Posterior cingulate gyrus (tissue), 11 donors: ENCODE results near the gene BDH1.

Experiments
- DNase-seq, 10 donors: peaks; one replicate each; pipeline versions ENCODE4 v3.0.0 to v3.0.0-alpha.2; 2020 to 2021; ENCODE audit warnings: mixed read lengths in 3 of 10
- intact Hi-C: fragments of 100-400 bp; cut with DNase I; formaldehyde crosslinking; loops from one replicate; pipeline ENCODE4 v1.15.1; 2023

Gene BDH1

DNA sequence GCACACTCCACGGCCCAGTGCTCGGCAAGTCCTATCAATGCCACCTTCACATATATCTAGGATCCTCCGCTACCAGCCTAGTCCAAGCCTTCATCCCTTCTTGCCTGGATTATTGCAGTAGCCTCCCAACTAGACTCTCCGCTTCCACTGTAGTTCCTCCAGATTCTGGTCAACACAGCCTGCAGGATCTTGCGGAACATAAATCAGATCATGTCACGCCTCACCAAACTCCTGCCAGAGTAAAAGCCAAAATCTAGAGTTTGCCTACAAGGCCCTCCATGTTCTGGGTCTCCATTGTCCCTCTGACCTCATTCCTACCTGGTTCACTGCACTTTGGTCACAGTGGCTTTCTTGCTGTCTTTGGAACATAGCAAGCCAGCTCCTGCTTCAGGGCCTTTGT, 3.6 kb downstream of the BDH1 start:
- intact Hi-C loops: no loop called here

GRCh38 chr3:197550489-197550888, 5.3 kb downstream of the BDH1 start:
- intact Hi-C loops: no loop called here
- no peak for DNase-seq

More for the DNA sequence above, 3.6 kb downstream of the BDH1 start:
- DNase-seq: no peak

DNA sequence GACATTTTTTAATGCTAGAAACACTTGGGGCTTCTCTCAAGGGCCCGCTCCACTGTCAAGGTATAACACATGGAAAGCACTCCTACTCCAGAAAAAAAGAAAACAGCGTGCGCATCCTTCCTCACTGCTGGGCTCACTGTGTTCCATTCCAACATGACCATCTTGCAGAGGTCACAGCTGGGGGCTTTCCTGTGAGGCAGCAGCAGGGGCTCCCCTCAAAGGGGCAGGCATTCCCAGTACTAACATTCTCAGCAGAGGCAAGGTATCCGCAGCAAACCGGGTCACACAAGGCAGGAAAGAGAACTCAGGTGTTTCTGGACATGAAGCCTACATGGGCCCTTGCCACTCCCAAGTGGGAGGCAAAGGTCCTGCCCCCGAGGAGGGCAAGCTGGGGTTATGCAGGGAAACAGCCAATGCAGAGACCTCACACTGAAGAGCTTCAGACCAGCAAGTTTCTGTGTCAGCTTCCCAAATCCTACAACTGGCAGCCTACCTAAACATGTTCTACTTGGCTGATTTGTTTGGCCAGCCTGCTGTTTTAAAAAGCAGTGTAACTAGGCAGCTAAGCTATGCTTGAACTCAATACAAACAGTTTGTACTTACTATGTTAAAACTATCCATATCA, 6.4 kb downstream of the BDH1 start:
- no peak for DNase-seq
- intact Hi-C loops: no loop called here

- intact Hi-C loops: no loop called here
- no peak for DNase-seq
These were observed 8.3 kb downstream of the BDH1 start for GRCh38 chr3:197547306-197548011.

- DNase-seq: no peak
These were observed 9.3 kb downstream of the BDH1 start for GRCh38 chr3:197546307-197547085.

DNA sequence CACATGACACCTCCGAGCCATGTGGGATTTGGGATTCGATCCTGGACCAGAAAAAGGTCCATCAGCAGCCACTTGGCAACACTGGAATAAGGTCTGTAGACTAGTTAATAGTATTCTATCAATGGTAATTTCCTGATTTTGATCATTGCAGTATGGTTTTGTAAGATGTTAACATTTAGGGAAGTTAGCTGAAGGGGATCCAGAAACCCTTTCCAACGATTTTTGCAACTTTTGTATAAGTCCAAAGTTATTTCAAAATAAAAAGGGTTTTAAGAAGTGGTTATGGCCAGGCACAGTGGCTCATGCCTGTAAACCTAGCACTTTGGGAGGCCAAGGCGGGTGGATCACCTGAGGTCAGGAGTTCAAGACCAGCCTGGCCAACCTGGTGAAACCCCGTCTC, 10.2 kb downstream of the BDH1 start:
- intact Hi-C loops: no loop called here
- DNase-seq: no peak

More at GRCh38 chr3:197546307-197547085, 9.3 kb downstream of the BDH1 start:
- intact Hi-C loops: no loop called here

- no peak for DNase-seq
- intact Hi-C loops: no loop called here
These were observed 10.7 kb downstream of the BDH1 start for GRCh38 chr3:197545101-197545500.

GRCh38 chr3:197542741-197543454, 12.9 kb downstream of the BDH1 start:
- peak in 1 of 10 donors; percentile 75 for DNase-seq
- intact Hi-C loops: no loop called here

GRCh38 chr3:197541756-197542539, 13.8 kb downstream of the BDH1 start:
- DNase-seq: peak; percentile 60 to 95 (median 75)
- intact Hi-C loops: no loop called here

- intact Hi-C loops: no loop called here
- no peak for DNase-seq
These were observed 14.8 kb downstream of the BDH1 start for GRCh38 chr3:197540961-197541377.

DNA sequence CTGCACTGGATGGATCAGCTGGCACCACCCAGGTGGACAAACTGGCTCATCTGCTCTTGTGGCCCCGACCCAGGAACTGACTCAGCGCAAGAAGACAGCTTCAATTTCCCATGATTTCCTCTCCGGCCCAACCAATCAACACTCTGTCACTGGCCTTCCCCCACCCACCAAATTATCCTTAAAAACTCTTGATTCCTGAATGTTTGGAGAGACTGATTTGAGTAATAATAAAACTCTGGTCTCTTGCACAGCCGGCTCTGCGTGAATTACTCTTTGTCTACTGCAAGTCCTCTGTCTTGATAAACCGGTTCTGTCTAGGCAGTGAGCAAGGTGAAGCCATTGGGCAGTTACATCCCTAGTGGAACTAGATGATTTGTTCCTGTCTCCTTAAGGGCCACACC, 16.1 kb downstream of the BDH1 start:
- intact Hi-C loops: no loop called here

GRCh38 chr3:197533927-197534725, 21.6 kb downstream of the BDH1 start:
- no peak for DNase-seq
- intact Hi-C loops: no loop called here

More for the DNA sequence above, 16.1 kb downstream of the BDH1 start:
- DNase-seq: no peak

- intact Hi-C loops: no loop called here
- DNase-seq: peak in 1 of 10 donors; percentile 46
These were observed 22.4 kb downstream of the BDH1 start for GRCh38 chr3:197533396-197533795.

- peak in 1 of 10 donors; percentile 31 for DNase-seq
- intact Hi-C loops: no loop called here
These were observed 23.4 kb downstream of the BDH1 start for GRCh38 chr3:197532388-197532787.

DNA sequence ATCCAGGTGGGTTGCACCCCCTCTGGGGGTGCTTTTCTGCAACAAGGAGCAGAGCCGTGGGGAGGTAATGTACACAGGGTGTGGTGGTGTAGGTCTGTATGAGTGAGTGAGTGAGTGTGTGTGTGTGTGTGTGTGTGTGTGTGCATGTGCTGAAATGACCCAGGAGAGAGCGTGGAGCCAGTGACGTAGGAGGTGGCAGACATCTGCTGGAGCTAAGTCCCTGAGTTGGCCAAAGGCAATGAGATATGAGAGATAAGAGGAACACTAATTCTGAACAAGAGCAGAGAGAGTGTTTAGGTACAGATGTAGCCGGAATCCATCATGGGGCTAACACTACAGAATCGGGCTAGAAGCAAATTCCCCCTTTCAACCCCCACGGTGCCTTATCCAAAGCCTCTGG, 27.6 kb downstream of the BDH1 start:
- DNase-seq: peak in 1 of 10 donors; percentile 8
- intact Hi-C loops: no loop called here

- DNase-seq: no peak
- intact Hi-C loops: no loop called here
These were observed 28.2 kb downstream of the BDH1 start for GRCh38 chr3:197527569-197527968.

GRCh38 chr3:197525706-197526105, 30.1 kb downstream of the BDH1 start:
- peak in 1 of 10 donors; percentile 87 for DNase-seq
- intact Hi-C loops: no loop called here

DNA sequence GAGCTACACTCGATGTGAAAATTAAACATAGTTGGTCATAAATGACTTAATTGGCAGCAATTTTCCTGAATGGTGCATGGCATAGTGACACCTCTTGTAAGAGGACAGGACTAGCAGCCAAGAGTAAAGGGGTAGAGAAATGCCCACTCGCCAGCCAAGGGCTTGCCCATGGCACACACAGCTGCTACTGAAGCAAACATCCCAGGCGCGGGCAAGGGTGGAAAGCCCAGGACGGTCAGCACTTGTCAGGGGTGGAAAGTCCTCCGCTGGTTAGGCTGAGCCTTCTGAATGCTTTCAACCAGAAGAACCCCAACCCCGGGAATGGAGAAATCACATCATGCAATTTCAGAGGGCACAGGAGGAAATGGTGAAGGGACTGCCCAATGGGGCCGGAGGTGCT, 31.6 kb downstream of the BDH1 start:
- peak in 1 of 10 donors; percentile 12 for DNase-seq
- intact Hi-C loops: no loop called here

- intact Hi-C loops: no loop called here
- peak in 1 of 10 donors; percentile 45 for DNase-seq
These were observed 32.2 kb downstream of the BDH1 start for GRCh38 chr3:197523526-197523925.
